Spinal cord (tissue), 10 donors: ENCODE data around the gene SHISA9. TPM values are rescaled to one million over a fixed set of nuclear protein-coding genes. Genes with fewer than 3 reads are reported as not detected.

Experiments used
- DNase-seq, 6 donors: peaks; one replicate each; pipeline versions ENCODE4 v3.0.0 to v3.0.0-alpha.2; 2013 to 2015; ENCODE audit warnings: low spot score in 6 of 6, low read depth in 4 of 6
- H3K27ac ChIP-seq: one replicate; pipeline ENCODE4 v1.5.1; 2013; ENCODE audit warnings: low read depth, low read length, control low read depth
- H3K27me3 ChIP-seq: one replicate; pipeline ENCODE4 v1.6.1; 2013; ENCODE audit warnings: low read length; ENCODE audit not compliant: control insufficient read depth, insufficient read depth
- H3K36me3 ChIP-seq: one replicate; pipeline ENCODE4 v1.6.1; 2013; ENCODE audit warnings: low read length; ENCODE audit not compliant: control insufficient read depth, insufficient read depth
- H3K4me1 ChIP-seq: one replicate; pipeline ENCODE4 v1.6.1; 2013; ENCODE audit warnings: low read length; ENCODE audit not compliant: control insufficient read depth, insufficient read depth
- H3K4me3 ChIP-seq: one replicate; pipeline ENCODE4 v1.5.1; 2013; ENCODE audit warnings: low read depth, low read length, control low read depth
- H3K9me3 ChIP-seq: one replicate; pipeline ENCODE4 v1.6.1; 2013; ENCODE audit warnings: low read length; ENCODE audit not compliant: control insufficient read depth, insufficient read depth
- WGBS: methylation state at CpG from one replicate; pipeline ENCODE4 v1.1.5; 2013; ENCODE audit warnings: missing lambda C conversion rate; ENCODE audit not compliant: insufficient coverage; 5-methylcytosine and 5-hydroxymethylcytosine counted together
- polyA plus RNA-seq, 2 donors: library from polyadenylated mRNA; unstranded; fragments of 120-200 nt; gene quantifications; one replicate each; pipeline ENCODE4 v1.2.1, GENCODE V29; 2013; ENCODE audit not compliant: insufficient read length in 2 of 2
- total RNA-seq, 2 donors: library from RNA; depleted of rRNA in 1 of 2; stranded (reverse); fragments of 120-200 nt in 1 of 2; fragments of >200 nt in 1 of 2; gene quantifications; one replicate each; pipeline versions ENCODE4 v1.2.3 to v1.2.4, GENCODE V29; 2013 to 2014
- donor health status: healthy.

SHISA9 gene
- total and polyA plus RNA-seq, 4 donors = 6.2 to 23.3 (median 14.7) TPM

- H3K27ac ChIP-seq = no peak overlapping the region
- H3K36me3 ChIP-seq = no peaks in the 10 kb centered on the region
- no peak for DNase-seq
- no peaks in the 10 kb centered on the region for H3K27me3 ChIP-seq
- peaks cover 2% of the 10 kb centered on the region for H3K9me3 ChIP-seq
- WGBS = 82% methylated on average over 2 of the region's 2 CpGs
- H3K4me1 ChIP-seq = no peaks in the 10 kb centered on the region
- H3K4me3 ChIP-seq = no peak overlapping the region
Measured at GRCh38 chr16:13095061-13095460, 193.7 kb downstream of the SHISA9 start.

GRCh38 chr16:13098536-13098935 is 197.1 kb downstream of the SHISA9 start:
- Histone ChIP-seq H3K4me3 (no peak overlapping the region), H3K9me3 (no peaks in the 10 kb centered on the region), H3K36me3 (no peaks in the 10 kb centered on the region), H3K27ac (no peak overlapping the region), H3K4me1 (no peaks in the 10 kb centered on the region), H3K27me3 (no peaks in the 10 kb centered on the region)
- WGBS = 81% methylated on average over 2 of the region's 2 CpGs
- DNase-seq = no peak

- H3K4me3 ChIP-seq = no peak overlapping the region
- no peaks in the 10 kb centered on the region for H3K27me3 ChIP-seq
- H3K36me3 ChIP-seq = no peaks in the 10 kb centered on the region
- no peaks in the 10 kb centered on the region for H3K4me1 ChIP-seq
- H3K9me3 ChIP-seq = peaks cover 1% of the 10 kb centered on the region
- no peak overlapping the region for H3K27ac ChIP-seq
- WGBS = no CpG with 5 or more reads among the region's 2 CpGs
- no peak for DNase-seq
Measured at GRCh38 chr16:13099822-13100221, 198.4 kb downstream of the SHISA9 start.

GRCh38 chr16:13100970-13101369 is 199.6 kb downstream of the SHISA9 start:
- Histone ChIP-seq H3K27ac (no peak overlapping the region), H3K36me3 (no peaks in the 10 kb centered on the region), H3K9me3 (peaks cover 1% of the 10 kb centered on the region), H3K4me3 (no peak overlapping the region), H3K4me1 (no peaks in the 10 kb centered on the region), H3K27me3 (no peaks in the 10 kb centered on the region)
- 90% methylated on average over 4 of the region's 6 CpGs for WGBS
- DNase-seq = no peak

GRCh38 chr16:13101828-13102227 is 200.4 kb downstream of the SHISA9 start:
- 94% methylated on average over 3 of the region's 3 CpGs for WGBS
- Histone ChIP-seq H3K27ac (no peak overlapping the region), H3K36me3 (no peaks in the 10 kb centered on the region), H3K4me1 (no peaks in the 10 kb centered on the region), H3K9me3 (peaks cover 1% of the 10 kb centered on the region), H3K4me3 (no peak overlapping the region), H3K27me3 (no peaks in the 10 kb centered on the region)
- no peak for DNase-seq

GRCh38 chr16:13102401-13102800 is 201.0 kb downstream of the SHISA9 start:
- DNase-seq = no peak
- Histone ChIP-seq H3K4me3 (no peak overlapping the region), H3K27me3 (no peaks in the 10 kb centered on the region), H3K36me3 (no peaks in the 10 kb centered on the region), H3K9me3 (peaks cover 1% of the 10 kb centered on the region), H3K4me1 (no peaks in the 10 kb centered on the region), H3K27ac (no peak overlapping the region)
- WGBS = 75% methylated on average over 3 of the region's 5 CpGs

GRCh38 chr16:13103831-13104530 is 202.6 kb downstream of the SHISA9 start:
- DNase-seq = peak in 1 of 6 donors; percentile 77
- no peak overlapping the region for H3K4me3 ChIP-seq
- no peaks in the 10 kb centered on the region for H3K27me3 ChIP-seq
- no peak overlapping the region for H3K27ac ChIP-seq
- H3K36me3 ChIP-seq = no peaks in the 10 kb centered on the region
- 97% methylated on average over 3 of the region's 6 CpGs for WGBS
- H3K9me3 ChIP-seq = peaks cover 1% of the 10 kb centered on the region
- no peaks in the 10 kb centered on the region for H3K4me1 ChIP-seq

- H3K27me3 ChIP-seq = no peaks in the 10 kb centered on the region
- H3K36me3 ChIP-seq = no peaks in the 10 kb centered on the region
- H3K27ac ChIP-seq = no peak overlapping the region
- H3K9me3 ChIP-seq = peaks cover 1% of the 10 kb centered on the region
- H3K4me1 ChIP-seq = no peaks in the 10 kb centered on the region
- DNase-seq = no peak
- WGBS = no CpG with 5 or more reads among the region's 5 CpGs
- H3K4me3 ChIP-seq = no peak overlapping the region
Measured at GRCh38 chr16:13104772-13105171, 203.4 kb downstream of the SHISA9 start.

- 81% methylated on average over 3 of the region's 5 CpGs for WGBS
- Histone ChIP-seq H3K36me3 (no peaks in the 10 kb centered on the region), H3K27ac (no peak overlapping the region), H3K4me1 (peaks cover 3% of the 10 kb centered on the region), H3K27me3 (no peaks in the 10 kb centered on the region), H3K4me3 (no peak overlapping the region), H3K9me3 (peaks cover 1% of the 10 kb centered on the region)
- no peak for DNase-seq
Measured at GRCh38 chr16:13105427-13105826, 204.0 kb downstream of the SHISA9 start.

GRCh38 chr16:13106464-13106863 is 205.1 kb downstream of the SHISA9 start:
- Histone ChIP-seq H3K36me3 (no peaks in the 10 kb centered on the region), H3K4me1 (peaks cover 3% of the 10 kb centered on the region), H3K27ac (no peak overlapping the region), H3K4me3 (no peak overlapping the region), H3K9me3 (peaks cover 1% of the 10 kb centered on the region), H3K27me3 (no peaks in the 10 kb centered on the region)
- WGBS = no CpG with 5 or more reads among the region's 2 CpGs
- no peak for DNase-seq
